Left lobe of liver (tissue), 2 donors: ENCODE measurements around the gene RANBP10. TPM values are rescaled to one million over a fixed set of nuclear protein-coding genes. Genes with fewer than 3 reads are reported as not detected.
"Not testable (repeated sequence)": the region's sequence is repeated elsewhere in the genome, so short reads cannot be mapped to it uniquely, and the experiment has no call there.

Experiments used
- ATAC-seq: fragments of 200-7000 bp; cut with Tn5 transposase; one replicate; pipeline ENCODE4 v1.9.1; 2020; ENCODE audit warnings: mild to moderate bottlenecking, moderate library complexity
- DNase-seq: peaks from one replicate; pipeline ENCODE4 v3.0.0-alpha.2; 2020; ENCODE audit warnings: low spot score
- total RNA-seq: library from RNA; stranded (reverse); gene quantifications from one replicate; pipeline ENCODE4 v1.2.1, GENCODE V29; 2021
- donor health status: DM: no; HTN: no; CAD: no; lungs with moderate emphysema.
- donor health status: DM: no; HTN: yes; CAD: no.

RANBP10 gene
- total RNA-seq, 1 donor from 2014 or later = 35.6 TPM

DNA sequence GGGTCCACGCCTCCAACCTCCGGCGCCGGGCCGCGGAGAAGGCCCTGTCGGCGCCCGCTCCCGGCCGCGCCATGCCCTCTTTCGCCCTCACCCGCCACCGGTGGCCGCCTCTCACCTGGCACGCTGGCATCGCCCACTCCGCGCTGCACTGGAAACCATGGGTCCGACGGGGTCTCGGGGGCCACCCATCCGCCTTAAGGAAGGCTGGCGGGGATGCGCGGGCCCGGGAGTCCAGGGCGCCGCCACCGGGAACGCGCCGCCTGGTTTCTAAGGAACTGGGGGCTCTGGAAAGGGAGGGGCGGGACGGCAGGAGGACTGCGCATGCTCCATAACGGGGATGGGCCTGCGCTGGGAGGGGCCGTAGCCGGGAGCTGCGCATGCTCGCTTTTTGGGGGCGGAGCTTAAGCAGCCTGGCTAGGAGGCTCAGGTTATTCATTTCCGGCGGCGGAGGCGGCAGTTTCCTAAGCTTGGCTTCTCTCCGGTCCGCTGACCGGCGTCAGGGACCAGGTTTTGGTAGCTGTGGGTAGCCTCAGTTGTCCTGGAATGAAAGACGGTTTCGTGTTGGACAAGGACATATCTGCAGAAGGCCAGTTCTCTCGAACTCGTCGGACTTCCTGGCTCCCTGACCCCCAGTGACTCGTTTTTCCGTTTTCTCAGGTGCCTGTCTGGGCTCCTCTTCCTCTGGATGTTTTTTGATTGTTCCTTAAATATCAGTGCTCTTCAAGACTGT lies 87.1 kb downstream of the RANBP10 start, which contains the start of gene GFOD2:
Gene GFOD2 (minus strand): TSS at position 269 of the 730 bp plus-strand sequence. CDS start 33,601 bp downstream, outside the sequence.
- DNase-seq = peak; percentile 98
- ATAC-seq = peak; percentile 89

DNA sequence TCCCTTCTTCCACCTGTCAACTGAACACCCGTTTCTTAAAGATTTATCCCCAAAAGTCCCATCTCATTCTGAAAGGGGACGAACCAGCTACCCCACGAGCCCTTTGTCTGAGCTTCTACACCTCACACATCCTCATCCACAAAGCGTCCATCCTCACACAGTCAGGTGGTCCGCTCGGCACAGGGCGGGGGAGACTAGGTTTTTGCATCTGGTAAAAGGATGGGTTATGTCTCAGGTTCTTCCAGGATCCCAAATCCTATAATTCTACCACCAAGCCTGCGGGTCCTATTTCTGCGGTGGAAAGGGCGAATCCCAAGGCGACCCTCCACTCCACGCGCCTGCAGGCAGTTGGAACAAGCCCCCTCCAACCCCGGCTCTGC lies 87.7 kb downstream of the RANBP10 start:
- ATAC-seq (no peak), DNase-seq (no peak)

DNA sequence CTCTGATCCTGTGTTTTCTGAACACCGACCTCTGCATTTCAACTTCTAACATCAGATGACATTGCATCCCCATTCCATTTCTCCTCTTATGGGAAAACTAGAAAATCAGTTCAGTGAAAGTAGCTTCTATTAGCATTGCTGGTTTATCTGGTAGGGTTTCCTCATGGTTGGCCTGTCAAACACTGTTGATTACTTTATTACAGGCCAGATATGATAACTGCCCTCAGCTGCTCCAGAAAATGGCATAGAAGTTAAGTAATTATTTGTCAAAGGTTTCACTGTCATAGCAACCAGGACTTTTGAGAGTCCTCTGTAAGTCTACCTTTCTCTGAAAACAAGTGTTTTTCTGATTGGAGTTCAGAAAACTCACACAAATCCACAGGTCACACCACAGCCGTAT lies 90.3 kb downstream of the RANBP10 start:
- ATAC-seq (peak; percentile 35), DNase-seq (no peak)

DNA sequence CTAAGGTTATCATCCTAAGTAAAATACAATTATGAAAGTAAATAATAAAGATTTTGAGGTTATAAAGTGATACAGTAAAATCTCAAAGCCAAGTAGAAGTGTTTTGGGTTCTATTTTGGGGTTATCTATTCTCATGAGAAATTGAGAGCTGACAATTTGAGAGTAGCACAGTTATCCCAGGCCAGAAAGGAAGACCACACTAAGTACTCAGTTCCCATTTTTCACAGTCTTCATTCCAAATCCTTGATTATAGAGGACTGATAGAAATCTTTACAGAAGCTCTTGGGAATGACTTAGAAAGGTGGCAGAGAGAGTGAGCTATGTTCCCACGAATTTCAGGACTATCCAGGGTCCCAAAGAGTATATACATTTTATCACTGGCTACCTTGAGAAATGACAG lies 91.8 kb downstream of the RANBP10 start:
- no peak for DNase-seq
- no peak for ATAC-seq

DNA sequence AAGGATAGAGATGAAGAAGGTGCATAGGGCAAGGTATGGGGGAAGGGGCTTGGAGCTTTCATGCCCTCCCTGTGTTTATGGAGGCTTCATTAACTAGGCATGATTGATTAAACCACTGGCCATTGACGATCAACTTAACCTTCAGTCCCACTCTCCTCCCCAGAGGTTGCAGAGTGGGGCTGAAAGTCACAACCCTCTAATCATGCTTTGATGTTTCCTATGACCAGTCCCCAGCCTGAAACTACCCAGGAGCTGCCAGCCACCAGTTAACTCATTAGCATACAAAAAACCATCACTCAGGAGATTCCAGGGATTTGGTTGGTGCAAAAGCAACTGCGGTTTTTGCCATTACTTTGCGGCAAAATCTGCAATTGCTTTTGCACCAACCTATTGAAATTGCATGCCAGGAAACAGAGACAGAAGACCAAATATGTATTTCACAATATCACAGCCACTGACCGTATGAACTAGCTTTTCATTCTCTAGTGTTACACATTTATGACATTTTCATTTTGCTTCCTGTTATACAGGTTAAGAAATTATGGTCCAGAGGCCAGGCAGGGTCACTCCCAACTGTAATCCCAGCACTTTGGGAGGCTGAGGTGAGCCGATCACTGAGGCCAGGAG lies 92.6 kb downstream of the RANBP10 start:
- peak; percentile 14 for ATAC-seq
- DNase-seq = no peak

DNA sequence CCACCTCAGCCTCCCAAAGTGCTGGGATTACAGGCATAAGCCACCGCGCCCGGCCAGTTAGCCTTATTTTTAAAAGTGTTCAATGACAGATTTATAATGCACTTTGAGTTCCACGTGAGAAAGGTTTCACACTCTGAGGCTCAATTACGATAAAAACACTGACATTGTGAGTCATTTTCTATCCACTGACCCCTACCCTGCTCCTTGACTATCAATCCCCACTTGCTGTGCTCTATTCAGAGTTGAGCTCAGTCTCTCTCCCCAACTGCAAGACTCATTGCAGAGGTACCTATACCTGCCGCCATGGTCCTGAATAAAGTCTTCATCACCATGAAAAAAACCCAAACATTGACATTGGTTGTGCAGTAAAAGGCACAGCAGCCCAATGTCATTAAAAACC lies 95.8 kb downstream of the RANBP10 start:
- DNase-seq (no peak), ATAC-seq (no peak)

DNA sequence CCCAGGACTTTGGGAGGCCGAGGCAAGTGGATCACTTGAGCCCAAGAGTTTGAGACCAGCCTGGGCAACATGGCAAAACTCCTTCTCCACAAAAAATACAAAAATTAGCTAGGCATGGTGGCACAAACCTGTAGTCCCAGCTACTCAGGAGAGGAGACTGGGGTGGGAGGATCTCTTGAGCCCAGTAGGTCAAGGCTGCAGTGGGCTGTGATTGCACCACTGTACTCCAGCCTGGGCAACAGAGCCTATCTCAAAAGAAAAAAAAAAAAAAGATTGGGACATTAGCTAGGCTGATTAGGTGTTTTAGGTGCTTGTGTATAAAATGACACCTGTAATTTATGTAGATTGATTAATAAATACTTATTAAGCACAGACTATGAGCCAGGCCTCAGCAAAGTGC lies 97.3 kb downstream of the RANBP10 start:
- ATAC-seq (peak; percentile 60), DNase-seq (no peak)

DNA sequence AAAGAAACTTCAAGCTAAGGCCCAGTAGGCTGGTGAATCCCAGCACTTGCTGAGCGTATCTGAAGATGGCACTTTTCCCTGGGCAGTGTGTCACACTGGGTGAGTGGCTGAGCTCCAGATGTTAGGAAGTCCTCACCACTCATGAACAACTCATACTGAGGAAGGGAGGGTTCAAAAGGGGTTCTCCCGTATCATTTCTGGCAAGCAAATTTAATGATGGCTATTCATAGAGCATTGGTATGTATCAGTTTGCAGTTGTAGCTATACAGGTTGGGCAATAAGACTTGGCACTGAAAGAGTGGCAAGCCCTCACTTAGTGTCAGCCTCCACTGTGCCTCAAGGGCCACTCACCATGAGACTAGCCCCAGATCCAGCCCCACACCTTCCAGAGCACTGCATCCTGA lies 98.0 kb downstream of the RANBP10 start:
- ATAC-seq (peak; percentile 69), DNase-seq (no peak)

DNA sequence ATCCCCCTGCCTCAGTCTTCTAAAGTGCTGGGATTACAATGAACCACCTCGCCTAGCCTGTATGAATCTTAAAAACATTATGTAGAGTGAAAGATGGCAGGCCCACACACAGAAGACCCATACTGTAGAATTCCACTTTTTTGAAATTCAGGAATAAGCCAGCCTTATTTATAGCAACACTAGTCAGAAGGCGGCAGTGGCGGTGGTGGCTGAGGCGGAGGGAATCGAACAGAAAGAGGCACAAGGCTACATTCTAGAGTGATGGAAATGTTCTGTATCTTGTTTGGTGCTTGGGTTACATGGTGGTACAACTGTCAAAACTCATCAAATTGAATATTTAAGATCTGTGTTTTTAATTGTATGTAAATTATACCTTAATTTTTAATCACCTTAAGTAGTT lies 98.6 kb downstream of the RANBP10 start:
- DNase-seq = no peak

DNA sequence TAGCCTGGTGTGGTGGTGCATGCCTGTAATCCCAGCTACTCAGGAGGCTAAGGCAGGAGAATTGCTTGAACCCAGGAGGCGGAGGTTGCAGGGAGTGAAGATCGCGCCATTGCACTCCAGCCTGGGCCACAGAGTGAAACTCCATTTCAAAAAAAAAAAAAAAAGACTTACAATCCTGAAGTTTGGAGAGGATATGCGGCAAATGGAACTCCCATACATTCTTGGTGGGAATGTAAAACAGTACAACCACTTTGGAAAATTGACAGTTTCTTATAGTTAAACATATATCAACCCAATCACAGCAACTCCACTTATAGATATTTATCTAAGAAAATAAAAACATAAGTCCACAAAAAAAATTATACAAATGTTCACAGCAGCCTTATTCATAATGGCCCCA lies 99.2 kb downstream of the RANBP10 start:
- no peak for ATAC-seq
- DNase-seq = no peak

More for the DNA sequence above, 98.6 kb downstream of the RANBP10 start:
- ATAC-seq = no peak

DNA sequence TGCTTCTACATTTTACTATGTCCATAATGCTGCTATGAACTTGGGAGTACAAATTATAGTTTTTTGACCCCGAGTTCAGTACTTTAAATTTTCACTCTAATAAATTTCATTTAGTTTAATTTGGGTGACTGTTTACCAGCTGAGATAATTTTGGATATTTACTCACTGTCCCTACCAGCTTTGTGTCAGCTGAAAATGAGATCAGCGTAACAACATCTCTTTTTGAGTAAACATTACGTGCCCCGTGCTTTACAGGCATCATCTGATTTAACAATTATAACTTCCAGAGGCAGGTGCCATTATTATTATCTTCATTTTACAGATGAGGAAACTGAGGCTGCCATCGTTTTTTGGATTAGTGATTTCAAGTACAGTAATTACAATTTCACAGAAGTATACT lies 102.2 kb downstream of the RANBP10 start:
- no peak for ATAC-seq
- no peak for DNase-seq

DNA sequence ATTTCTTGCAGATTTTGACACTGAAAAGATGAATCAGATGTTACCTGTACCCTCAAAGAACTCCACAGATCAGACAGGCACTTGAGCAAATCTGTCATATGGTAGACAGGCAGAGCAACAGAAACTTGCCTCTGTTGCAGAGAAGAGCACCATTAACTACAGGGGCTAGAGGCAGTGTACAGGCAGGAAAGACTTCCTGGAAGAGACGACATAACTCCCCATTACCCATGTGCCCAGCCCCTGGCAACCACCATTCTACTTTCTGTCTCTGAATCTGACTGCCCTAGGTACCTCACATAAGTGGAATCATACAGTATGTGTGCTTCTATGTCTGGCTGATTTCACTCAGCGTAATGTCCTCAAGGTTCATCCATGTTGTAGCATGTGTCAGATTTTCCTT lies 102.7 kb downstream of the RANBP10 start:
- no peak for ATAC-seq

DNA sequence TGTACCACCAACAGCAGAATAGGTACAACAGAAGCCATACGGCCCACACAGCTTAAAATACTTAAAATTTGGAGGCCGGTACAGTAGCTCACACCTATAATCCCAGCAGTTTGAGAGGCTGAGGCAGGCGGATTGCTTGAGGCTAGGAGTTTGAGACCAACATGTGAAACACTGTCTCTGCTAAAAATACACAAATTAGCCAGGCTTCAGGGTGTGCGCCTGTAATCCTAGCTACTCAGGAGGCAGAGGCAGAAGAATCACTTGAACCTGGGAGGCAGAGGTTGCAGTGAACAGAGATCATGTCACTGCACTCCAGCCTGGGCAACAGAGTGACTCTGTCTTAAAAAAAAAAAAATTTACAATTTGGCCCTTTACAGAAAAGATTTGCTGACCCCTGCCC lies 104.2 kb downstream of the RANBP10 start:
- DNase-seq (no peak), ATAC-seq (no peak)

More for the DNA sequence above, 102.7 kb downstream of the RANBP10 start:
- DNase-seq = no peak

DNA sequence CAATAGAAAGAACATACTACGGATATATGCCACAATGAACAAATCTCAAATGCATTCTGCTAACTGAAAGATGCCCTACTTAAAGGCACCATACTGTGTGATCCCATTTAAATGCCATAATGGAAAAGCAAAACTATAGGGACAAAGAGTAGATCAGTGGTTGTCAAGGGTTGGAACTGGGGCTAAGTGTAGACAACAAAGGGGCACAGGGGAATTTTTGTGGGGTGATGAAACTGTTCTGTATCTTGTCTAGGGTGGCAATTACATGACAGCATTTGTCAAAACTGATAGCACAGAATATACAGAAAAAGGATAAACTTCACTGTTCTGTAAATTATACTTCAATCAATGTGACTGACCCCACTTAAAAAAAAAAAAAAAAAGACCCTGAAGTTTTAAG lies 104.9 kb downstream of the RANBP10 start:
- no peak for ATAC-seq
- no peak for DNase-seq

DNA sequence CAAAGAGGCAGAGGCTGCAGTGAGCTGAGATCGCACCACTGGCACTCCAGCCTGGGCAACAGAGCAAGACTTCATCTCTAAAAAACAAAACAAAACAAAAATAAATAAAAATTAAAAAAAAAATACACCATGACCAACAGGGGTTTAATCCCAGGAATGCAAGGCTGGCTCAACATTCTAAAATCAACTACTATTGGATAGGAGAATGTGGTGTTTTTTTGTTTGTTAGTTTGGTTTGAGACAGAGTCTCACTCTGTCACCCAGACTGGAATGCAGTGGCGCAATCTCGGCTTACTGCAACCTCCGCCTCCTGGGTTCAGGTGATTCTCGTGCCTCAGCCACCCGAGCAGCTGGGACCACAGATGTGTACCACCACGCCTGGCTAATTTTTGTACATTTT lies 107.1 kb downstream of the RANBP10 start:
- DNase-seq (no peak), ATAC-seq (peak; percentile 23)

DNA sequence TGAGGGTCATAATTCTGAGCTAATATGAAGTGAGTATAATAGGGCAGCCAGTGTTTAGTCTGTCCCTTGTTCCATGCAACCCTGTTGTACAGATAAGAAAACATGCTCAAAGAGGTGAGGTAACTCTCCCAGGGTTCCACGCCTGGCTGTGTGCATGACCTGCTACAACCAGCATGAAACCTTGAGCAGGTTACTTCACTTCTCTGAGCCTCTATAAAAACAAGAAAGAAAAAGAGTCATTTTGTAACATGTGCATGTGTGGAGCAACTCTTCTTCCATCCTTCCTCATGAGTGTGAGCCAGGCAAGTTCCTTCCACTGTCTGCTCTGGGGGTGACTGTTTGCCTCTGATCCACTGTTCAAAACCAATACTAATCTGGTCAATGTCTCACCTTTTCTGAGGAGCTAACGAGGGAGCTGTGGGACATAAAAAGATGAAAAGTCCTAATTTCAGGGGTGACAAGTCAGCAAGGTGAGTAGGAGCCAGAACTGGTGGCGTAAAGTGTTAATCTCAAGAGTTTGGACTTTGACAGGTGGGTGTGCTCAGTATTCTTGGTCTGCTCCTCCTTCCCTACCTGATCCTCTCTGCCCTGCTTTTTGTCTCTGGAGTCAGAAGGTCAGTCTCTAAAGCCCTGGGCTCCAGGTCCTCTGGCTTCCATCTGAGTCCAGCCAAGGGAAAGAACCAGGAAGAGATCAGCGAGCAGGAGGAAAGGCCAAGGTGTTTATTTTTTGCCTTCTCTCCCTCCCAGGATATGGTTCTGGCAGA lies 108.8 kb downstream of the RANBP10 start:
- peak; percentile 49 for ATAC-seq

DNA sequence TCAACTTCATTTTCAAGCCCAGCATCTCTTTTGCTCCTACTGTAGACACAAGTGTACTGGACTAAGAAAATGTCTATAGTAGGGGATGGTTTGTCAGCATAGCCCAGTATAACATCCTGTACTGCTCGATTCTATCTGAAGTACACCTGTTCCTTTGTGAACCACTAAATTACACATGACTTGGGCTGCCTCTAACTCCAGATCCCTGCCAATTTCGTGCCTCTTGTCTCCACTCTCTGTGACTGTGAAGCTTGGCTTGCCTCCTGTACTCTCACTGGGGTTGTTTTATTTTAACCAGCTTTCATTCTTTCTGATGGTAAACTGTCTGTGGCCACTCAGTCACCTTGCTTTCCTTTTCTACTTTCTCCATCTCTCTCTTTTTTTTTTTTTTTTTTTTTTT lies 111.7 kb downstream of the RANBP10 start:
- ATAC-seq (peak; percentile 65), DNase-seq (no peak)

More for the DNA sequence above, 108.8 kb downstream of the RANBP10 start:
- no peak for DNase-seq

DNA sequence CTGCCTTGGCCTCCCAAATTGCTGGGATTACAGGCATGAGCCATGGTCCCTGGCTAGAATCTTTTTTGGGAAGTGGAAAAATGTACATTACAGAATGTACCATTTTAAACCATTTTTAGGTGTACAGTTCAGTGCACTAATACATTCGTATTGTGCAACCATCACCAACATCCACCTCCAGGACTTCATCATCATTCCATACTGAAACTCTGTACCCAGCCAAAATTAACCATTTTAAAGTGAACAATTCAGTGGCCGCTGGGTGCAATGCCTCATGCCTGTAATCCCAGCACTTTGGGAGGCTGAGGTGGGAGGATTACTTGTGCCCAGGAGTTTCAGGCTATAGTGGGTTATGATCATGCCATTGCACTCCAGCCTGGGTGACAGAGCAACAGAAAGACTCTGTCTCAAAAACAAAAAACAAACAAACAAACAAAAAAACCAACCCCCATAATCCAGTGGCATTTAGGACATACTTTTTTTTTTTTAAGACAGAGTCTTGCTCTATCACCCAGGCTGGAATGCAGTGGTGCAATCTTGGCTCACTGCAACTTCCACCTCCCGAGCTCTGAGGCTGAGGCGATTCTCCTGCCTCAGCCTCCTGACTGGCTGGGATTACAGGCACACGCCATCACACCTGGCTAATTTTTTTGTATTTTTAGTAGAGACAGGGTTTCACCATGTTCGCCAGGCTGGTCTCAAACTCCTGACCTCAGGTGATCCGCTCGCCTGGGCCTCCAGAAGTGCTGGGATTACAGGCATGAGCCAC lies 112.7 kb downstream of the RANBP10 start:
- not testable (repeated sequence) for DNase-seq, ATAC-seq

DNA sequence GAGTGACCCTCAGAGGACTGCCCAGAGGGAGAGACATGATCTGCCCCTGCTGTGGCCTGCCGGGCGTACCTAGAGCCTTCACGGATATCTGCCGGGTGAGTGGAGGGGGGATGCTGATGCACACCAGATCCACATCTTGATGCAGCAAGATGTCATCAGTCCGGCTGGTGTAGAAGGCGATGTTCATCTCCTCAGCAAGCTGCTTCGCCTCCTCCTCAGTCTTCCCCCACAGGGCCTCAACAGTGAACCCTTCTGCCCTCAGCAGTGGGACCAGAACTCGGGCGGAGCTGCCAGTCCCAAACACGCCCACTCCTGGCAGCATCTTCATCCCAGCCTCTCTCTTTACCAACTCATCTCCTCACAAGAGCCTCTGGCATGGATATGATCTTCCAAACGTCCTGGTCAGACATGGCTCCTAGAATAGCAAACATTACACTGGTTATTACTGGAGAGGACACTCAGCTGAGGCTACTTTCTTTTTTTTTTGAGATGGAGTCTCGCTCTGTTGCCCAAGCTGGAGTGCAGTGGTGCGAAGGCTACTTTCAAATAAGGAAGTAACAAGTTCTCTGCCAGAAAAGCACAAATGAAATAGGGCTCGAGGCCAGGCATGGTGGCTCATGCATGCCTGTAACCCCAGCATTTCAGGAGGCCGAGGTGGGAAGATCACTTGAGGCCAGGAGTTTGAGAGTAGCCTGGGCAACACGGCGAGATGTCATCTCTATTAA lies 120.8 kb downstream of the RANBP10 start:
- ATAC-seq = no peak
- no peak for DNase-seq

DNA sequence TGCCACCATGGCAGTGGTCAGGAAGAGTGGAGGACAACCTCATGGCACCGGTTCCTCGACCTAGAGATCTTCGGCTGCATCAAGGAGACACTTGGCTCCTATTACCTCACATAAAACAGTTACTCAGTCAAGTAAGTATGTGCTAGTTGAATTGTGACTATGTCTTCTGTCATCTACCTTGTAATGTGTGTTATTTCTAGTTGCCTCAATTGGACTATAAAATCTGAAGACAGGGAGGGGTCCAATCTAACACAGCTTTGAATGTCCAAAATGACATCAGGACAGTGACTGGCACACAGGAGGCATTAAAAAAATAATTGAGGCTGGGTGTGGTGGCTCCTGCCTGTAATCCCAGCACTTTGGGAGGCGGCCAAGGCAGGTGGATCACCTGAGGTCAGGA lies 122.6 kb downstream of the RANBP10 start:
- no peak for DNase-seq
- ATAC-seq = no peak
